Melanocyte of skin (primary cell): ENCODE results near the gene RPL22. TPM values are rescaled to one million over a fixed set of nuclear protein-coding genes. Genes with fewer than 3 reads are reported as not detected.

Experiments used
- total RNA-seq, 2 donors: library from RNA; depleted of rRNA; stranded (reverse); fragments of >200 nt; gene quantifications; 2 replicates each; pipeline ENCODE4 v1.2.3, GENCODE V29; 2012

RPL22 gene
- 10 to 100 TPM; 42.7 to 83.9 TPM for total RNA-seq

DNA sequence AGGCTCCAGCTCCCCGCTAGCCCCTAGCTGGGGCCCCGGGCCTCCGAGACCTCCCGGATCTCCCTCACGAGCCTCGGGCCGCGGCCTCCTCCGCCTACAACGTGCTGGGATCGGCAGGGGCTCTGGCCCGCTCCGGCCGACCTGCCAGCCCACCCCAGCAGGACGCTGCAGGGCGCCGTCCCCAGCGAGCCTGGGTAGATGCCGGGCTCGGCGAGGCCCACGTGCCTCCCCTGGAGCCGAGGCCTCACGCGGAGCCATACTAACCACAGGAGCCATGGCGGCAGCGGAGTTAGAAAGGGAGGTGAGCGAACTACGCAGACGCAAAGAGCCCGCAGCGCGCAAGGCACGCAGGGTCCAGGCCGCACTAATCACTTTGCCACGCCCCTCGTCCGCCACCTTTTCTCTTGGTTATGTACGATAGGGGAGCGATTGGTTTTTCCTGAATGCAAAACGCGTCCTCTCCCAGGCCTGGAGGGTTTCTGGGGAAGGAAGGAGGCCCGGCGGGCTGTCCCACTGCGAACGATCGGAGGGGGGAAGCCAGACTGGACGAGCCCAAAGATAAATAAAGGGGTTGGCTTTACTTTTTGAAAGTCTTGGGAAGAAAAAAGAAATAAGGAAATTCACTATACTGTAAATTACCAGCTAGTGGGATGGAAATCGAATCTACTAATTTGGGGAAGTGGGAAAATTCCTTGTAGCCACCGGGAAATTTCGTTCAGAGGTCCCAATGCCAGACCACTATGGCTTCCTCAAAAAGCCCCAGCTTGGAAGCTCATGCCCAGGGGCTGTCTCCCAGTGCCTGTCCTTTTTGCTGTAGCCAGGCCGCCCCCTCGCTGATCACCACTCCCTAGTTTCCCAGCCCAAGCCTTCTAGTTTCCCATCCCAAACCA is at the start of gene RPL22:
RPL22 (minus strand) TSS at position 298 of the 890 bp plus-strand sequence; CDS start at position 276, 22 bp downstream.

DNA sequence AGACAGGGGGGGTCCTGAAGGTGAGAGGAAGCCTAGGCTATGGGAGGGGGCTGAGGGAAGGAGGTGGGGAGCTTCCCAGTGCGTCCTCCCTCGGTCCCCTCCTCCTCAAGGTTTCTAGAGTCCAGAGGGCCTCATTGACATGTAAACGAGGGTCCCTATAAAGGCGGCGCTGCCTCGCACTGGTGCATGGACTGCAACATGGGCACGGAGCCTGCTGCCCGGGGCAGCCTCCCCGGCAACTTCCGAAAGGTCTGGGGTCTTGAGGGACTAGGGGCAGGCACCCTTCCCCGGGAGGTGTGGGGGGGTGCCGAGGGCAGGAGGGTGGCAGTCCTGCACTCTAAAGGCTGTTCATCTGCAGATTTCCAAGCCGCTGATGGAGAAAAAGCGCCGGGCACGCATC is 44.6 kb upstream of the RPL22 start, which contains the start of gene HES3:
HES3 (plus strand) TSS at position 187 of the 400 bp plus-strand sequence; CDS start at position 374, 187 bp downstream.

DNA sequence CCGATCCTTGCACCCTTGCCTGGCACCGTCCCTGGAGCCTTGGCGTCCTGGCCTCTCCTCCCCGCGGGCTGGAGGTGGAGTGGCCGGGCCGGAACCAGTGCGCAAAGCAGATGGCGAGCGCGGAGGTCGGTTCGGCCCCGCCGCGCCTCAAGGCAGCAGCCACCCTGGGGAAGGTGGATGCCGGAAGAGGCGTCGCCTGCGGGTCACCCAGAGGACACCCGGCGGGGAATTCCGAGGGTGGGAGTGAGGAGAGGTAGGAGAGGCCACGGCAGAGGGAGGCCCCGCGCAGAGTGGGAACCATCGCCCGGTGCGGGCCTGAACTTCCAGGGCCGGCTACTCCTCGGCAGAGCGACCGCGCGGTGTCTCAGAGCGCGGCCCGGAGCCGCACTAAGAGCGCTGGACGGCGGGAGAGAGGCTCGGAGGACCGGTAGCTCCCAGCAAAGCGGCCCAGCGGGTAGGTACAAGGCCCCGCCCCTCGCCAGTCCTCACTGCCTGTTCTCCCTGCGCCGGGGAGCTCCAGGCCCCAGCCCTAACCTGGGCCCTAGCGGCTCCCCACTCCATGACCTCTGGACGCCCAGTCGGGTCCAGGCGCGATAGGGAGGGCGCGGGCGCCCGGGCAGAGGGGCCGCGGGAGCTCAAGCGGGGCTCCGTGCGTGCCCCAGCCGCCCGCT is 6.6 kb upstream of the RPL22 start, which contains the start of gene RNF207:
RNF207 (plus strand) TSS at position 271 of the 671 bp plus-strand sequence. CDS start 417 bp downstream, outside the sequence.

DNA sequence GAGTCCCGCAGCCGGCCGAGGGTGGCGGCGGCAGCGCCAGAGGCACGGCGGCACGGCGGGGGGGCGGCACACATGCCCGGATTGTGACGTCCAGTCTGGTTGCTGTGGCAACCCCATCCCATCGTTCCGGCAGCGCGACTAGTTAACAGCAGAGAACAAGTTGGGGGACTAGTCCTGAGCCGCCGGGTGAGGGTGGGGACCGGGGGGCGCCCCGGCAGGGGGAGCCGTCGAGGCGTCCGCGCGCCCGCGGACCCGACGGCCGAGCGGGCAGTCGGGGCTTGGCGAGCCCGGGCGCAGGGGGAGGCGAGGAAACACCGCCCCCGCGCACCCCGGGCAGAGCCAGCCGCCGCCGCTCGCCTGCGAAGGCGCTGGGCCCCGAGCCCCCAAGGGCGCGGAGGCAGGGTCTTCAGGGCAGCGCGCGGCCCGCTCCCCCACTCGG is 19.1 kb downstream of the RPL22 start, which contains the start of gene CHD5:
CHD5 (minus strand) TSS at position 54 of the 439 bp plus-strand sequence. CDS start 298 bp downstream, outside the sequence.

Other genes starting within 250 kb of the RPL22 start
- gene NPHP4, start 207.2 kb downstream of the RPL22 start, total RNA-seq, result 10 to 100 TPM in 1 of 2 donors, 1 to 10 TPM in 1; 8.9 to 10.7 TPM
- 100 to 1,000 TPM; 212 to 224 TPM for gene KCNAB2, start 153.7 kb downstream of the RPL22 start, total RNA-seq
- under 1 TPM in 1 of 2 donors, not detected in 1; under 0.01 TPM for gene CHD5, start 19.3 kb downstream of the RPL22 start, total RNA-seq
- gene RNF207, start 6.5 kb upstream of the RPL22 start, total RNA-seq, result 10 to 100 TPM; 10.7 to 12.4 TPM
- gene ICMT, start 36.4 kb upstream of the RPL22 start, total RNA-seq, result 10 to 100 TPM; 58.8 to 86.6 TPM
- gene HES3, start 44.6 kb upstream of the RPL22 start, total RNA-seq, result not detected
- gene GPR153, start 61.5 kb upstream of the RPL22 start, total RNA-seq, result 1 to 10 TPM; 5.7 to 8.3 TPM
- 100 to 1,000 TPM; 115 to 148 TPM for gene ACOT7, start 194.2 kb upstream of the RPL22 start, total RNA-seq
- gene HES2, start 220.3 kb upstream of the RPL22 start, total RNA-seq, result under 1 TPM in 1 of 2 donors, not detected in 1; 0.33 TPM
- gene ESPN, start 225.2 kb upstream of the RPL22 start, total RNA-seq, result under 1 TPM in 1 of 2 donors, not detected in 1; under 0.01 TPM